Activated T-cell treated with anti-CD3 and anti-CD28 coated beads, Interleukin-2, amount 50 U/mL, for 24 hours (primary cell): ENCODE results near the gene SIN3B.
A peak's percentile ranks its signal among the peaks of the same experiment; 100 is the strongest.

Experiments
- DNase-seq: peaks from one replicate; pipeline ENCODE4 v3.0.0-alpha.2; 2020
- H3K27ac Mint-ChIP-seq: 2 replicates; pipeline ENCODE4 v1.8.0; 2020; ENCODE audit warnings: mild to moderate bottlenecking, mixed read lengths
- H3K27me3 Mint-ChIP-seq: 2 replicates; pipeline ENCODE4 v1.8.0; 2020; ENCODE audit warnings: mixed read lengths
- H3K36me3 Mint-ChIP-seq: 2 replicates; pipeline ENCODE4 v1.8.0; 2020; ENCODE audit warnings: low read depth, mixed read lengths
- H3K4me1 Mint-ChIP-seq: 2 replicates; pipeline ENCODE4 v1.8.0; 2020; ENCODE audit warnings: low read depth, mixed read lengths
- H3K4me3 Mint-ChIP-seq: 2 replicates; pipeline ENCODE4 v1.8.0; 2020; ENCODE audit warnings: mild to moderate bottlenecking, moderate library complexity, mixed read lengths
- H3K9me3 Mint-ChIP-seq: 2 replicates; pipeline ENCODE4 v1.8.0; 2020; ENCODE audit warnings: mixed read lengths

The SIN3B gene

GRCh38 chr19:16895467-16896145 is 66.4 kb downstream of the SIN3B start:
- no peak overlapping the region for H3K27ac Mint-ChIP-seq
- peak overlapping the region; percentile 6 for H3K4me3 Mint-ChIP-seq
- no peak for DNase-seq

DNA sequence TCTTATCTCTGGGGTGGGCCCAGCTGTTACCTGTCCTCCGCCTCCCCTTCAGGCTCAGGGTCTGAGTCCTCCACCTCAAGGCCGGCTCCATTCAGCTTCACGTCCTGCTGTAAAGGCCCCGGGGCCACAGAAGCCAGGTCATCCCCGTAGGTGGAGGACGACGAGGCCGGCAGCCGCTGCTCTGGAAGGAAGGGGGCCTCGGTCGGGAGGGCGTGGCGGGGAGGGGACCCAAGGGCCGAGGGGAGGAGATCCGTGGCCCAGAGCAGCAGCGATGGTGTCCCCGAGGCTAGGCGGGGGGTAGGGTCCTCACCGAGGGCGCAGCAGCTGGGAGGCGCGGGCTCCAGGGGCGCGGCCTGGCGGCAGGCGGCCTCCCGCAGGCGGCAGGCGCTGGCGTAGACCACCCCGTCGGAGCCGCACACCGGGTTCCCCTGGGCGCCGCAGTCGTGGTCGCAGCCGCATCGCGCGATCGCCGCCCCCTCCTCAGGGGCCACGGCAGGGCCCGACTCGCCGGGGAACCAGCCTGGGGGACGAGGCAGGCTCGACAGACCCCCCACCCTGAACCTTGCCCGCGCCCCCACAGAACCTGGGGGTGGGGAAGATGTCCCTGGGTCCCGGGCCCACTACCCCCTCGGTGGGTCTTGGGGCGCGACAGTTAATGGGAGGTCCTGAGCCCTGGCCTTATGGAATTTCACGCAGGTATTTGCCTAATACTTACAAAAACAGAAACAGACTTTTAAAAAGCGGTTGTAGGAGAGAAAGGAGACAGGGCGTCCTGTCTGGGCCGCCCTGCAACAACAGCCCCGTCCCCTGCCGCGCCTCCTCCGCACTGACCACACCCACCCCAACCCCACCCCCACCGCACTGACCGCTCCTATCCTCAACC is 67.2 kb downstream of the SIN3B start:
- Mint-ChIP-seq H3K4me3 (peak overlapping the region; percentile 25), H3K27ac (peak overlapping the region; percentile 47), H3K27me3 (peaks cover 50% of the 10 kb centered on the region), H3K4me1 (peaks cover 18% of the 10 kb centered on the region), H3K9me3 (no peaks in the 10 kb centered on the region), H3K36me3 (no peaks in the 10 kb centered on the region)
- DNase-seq: no peak

More at GRCh38 chr19:16895467-16896145, 66.4 kb downstream of the SIN3B start:
- Mint-ChIP-seq H3K27me3 (peaks cover 51% of the 10 kb centered on the region), H3K9me3 (no peaks in the 10 kb centered on the region), H3K4me1 (peaks cover 18% of the 10 kb centered on the region), H3K36me3 (no peaks in the 10 kb centered on the region)

DNA sequence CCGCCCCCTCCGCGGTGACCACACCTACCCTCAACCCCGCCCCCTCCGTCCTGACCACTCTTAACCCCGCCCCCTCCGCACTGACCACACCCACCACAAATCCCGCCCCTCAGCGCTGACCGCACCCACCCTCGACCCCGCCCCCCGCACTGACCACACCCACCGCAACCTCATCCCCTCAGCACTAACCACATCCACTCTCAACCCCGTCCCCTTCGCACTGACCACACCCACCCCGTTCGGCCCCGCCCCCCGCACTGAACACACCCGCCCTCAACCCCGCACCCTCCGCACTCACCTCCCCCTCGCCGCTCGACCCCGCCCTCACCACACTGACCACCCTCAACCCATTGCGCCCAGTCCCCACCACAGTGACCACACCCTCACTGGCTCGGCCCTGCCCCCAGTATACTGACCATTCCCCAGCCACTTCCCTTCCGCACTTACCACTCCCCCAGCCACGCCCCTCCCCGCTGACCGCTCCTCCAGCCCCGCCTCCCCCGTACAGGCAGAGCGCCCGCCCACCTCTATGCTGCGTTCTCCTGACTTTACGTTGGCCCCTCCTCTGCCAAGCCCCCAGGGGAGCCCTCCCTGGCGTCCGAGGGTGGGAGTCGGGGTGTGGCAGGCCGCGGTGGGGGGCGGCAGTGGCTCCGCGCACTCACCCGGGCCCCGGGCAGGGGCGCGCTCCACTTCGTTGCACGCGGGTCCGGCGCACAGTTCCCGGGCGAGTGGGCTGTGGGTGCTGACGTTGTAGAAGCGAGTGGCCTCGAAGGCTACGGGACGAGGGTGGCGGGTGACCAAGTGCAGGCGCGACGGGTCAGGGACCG is 68.0 kb downstream of the SIN3B start:
- Mint-ChIP-seq H3K9me3 (no peaks in the 10 kb centered on the region), H3K36me3 (no peaks in the 10 kb centered on the region), H3K27ac (no peak overlapping the region), H3K4me3 (peak overlapping the region; percentile 43), H3K4me1 (peaks cover 18% of the 10 kb centered on the region), H3K27me3 (peaks cover 48% of the 10 kb centered on the region)
- peak; percentile 73 for DNase-seq

DNA sequence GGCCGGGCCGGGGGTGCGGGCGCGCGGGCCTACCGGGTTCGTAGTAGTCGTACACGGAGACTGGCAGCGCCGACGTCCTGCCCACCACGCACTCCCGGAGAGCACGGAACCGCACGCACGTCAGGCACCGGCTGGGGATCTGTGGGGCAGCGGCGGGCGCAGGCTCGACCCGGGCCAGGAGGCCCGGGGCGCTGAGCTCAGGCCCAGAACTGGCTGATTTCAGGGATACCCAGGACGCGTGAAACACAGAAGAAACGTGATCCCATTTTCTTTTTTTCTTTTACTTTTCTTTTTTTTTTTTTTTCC is 68.6 kb downstream of the SIN3B start:
- Mint-ChIP-seq H3K27ac (no peak overlapping the region), H3K27me3 (peaks cover 42% of the 10 kb centered on the region), H3K36me3 (no peaks in the 10 kb centered on the region)

GRCh38 chr19:16898361-16899015 is 69.3 kb downstream of the SIN3B start:
- H3K9me3 Mint-ChIP-seq: no peaks in the 10 kb centered on the region
- H3K27me3 Mint-ChIP-seq: peaks cover 37% of the 10 kb centered on the region
- H3K36me3 Mint-ChIP-seq: no peaks in the 10 kb centered on the region
- peaks cover 17% of the 10 kb centered on the region for H3K4me1 Mint-ChIP-seq
- no peak for DNase-seq
- H3K4me3 Mint-ChIP-seq: peak overlapping the region; percentile 42
- peak overlapping the region; percentile 29 for H3K27ac Mint-ChIP-seq

More for the DNA sequence above, 68.6 kb downstream of the SIN3B start:
- peak overlapping the region; percentile 42 for H3K4me3 Mint-ChIP-seq
- DNase-seq: no peak
- H3K9me3 Mint-ChIP-seq: no peaks in the 10 kb centered on the region
- peaks cover 18% of the 10 kb centered on the region for H3K4me1 Mint-ChIP-seq

DNA sequence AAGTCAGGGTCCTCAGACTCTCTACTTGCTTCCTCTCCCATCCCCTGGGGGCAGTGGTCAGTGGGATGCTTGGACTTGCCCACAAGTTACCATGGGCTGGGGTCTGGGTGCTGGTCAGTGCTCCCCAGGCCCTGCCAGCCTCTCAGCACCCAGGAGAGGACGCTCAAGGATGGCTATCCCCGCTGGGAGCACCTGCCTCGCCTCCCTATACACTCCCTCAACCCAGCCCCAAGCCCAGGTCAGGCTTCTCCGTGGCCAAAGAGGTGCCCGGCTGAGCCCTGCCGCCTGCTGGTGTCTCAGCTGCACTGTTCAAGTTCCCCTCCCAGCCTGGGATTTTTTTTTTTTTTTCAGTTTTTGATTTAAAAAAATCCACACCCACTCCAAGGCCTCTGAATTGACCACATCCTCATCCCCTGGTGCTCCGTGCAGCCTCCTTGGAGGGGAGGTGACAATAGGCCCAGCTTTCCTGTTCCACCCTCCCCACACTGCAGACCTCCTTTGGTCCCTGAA is 70.4 kb downstream of the SIN3B start:
- no peak overlapping the region for H3K4me3 Mint-ChIP-seq
- no peaks in the 10 kb centered on the region for H3K36me3 Mint-ChIP-seq
- no peaks in the 10 kb centered on the region for H3K9me3 Mint-ChIP-seq
- no peak for DNase-seq
- no peak overlapping the region for H3K27ac Mint-ChIP-seq
- peaks cover 26% of the 10 kb centered on the region for H3K27me3 Mint-ChIP-seq
- H3K4me1 Mint-ChIP-seq: peaks cover 13% of the 10 kb centered on the region

DNA sequence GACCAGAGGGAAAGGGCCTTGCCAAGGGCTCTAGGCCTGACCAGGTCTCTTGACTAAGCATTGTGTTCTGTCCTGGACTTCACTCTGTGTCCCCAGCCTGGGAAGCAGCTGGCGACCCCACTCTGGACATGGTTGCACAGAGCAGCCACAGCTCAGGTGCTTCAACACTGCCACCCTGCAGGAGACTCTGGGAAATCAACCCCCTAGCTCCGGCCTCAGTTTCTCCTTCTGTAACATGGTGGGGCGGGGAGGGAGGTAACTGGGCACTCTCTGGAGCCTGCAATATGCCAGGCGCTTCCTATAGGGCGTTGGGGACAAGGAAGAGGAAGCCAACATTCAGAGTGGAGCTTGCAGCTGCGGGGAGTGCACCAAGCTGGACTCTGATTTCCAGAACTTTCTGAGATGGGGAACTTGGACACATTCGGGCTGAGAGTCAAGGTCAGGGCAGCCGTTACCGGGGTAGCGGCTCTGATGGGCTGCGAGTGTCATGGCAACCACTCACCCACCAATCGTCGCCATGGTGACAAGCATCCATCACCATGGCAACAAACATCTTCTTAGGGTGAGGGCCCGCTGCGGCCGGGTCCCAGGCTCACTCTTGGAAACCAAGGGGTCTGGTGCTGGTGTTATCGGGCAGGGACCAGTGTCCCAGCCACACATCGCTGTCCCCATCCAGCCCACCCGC is 72.4 kb downstream of the SIN3B start:
- H3K36me3 Mint-ChIP-seq: no peaks in the 10 kb centered on the region
- H3K9me3 Mint-ChIP-seq: no peaks in the 10 kb centered on the region
- peaks cover 11% of the 10 kb centered on the region for H3K4me1 Mint-ChIP-seq
- DNase-seq: no peak
- no peak overlapping the region for H3K4me3 Mint-ChIP-seq
- H3K27ac Mint-ChIP-seq: no peak overlapping the region
- H3K27me3 Mint-ChIP-seq: peaks cover 10% of the 10 kb centered on the region

- Mint-ChIP-seq H3K4me3 (no peak overlapping the region), H3K36me3 (no peaks in the 10 kb centered on the region), H3K27me3 (peaks cover 10% of the 10 kb centered on the region), H3K4me1 (peaks cover 11% of the 10 kb centered on the region), H3K27ac (no peak overlapping the region), H3K9me3 (no peaks in the 10 kb centered on the region)
- DNase-seq: no peak
These were observed 73.3 kb downstream of the SIN3B start for GRCh38 chr19:16902545-16902944.

DNA sequence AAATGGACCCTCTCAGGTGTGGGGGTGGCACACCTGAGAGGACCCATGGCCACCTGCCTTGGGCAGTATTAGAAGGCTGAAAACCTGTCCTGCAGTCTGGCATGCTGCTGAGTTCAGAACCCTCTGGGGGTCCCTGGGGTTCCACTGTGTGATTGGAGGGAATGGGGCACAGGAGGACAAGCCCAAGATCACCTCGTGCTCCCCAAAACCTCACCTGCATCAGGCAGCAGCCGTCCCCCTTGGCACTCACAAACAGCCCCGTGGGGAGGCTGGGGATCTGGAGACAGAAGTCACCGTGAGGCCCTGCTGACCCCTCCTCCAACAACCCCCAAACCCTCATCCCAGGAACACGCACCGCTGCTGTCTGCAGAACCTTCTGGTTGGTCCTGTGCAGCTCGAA is 74.1 kb downstream of the SIN3B start:
- H3K27ac Mint-ChIP-seq: no peak overlapping the region
- no peaks in the 10 kb centered on the region for H3K9me3 Mint-ChIP-seq
- no peaks in the 10 kb centered on the region for H3K36me3 Mint-ChIP-seq
- H3K4me1 Mint-ChIP-seq: peaks cover 9% of the 10 kb centered on the region
- no peak overlapping the region for H3K4me3 Mint-ChIP-seq
- peaks cover 6% of the 10 kb centered on the region for H3K27me3 Mint-ChIP-seq
- DNase-seq: no peak

DNA sequence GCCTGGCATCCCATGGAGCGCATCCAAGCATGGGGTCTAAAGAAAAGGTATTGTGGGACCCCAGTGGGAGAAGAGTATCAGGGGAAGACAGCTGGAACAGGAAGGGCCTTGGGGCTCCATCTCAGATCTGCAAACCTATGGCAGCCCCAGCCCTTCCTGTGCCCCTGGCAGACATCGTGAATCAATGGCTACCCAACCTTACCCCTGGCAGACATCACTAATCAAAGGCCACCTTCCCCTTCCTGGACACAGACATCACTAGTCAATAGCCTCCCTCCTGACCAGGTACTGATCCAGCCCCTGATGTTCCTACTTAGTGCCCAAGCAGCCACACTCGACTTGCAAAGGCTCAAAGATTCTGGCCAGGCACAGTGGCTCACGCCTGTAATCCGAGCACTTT is 75.4 kb downstream of the SIN3B start:
- H3K27ac Mint-ChIP-seq: no peak overlapping the region
- H3K36me3 Mint-ChIP-seq: no peaks in the 10 kb centered on the region
- H3K4me3 Mint-ChIP-seq: no peak overlapping the region
- no peaks in the 10 kb centered on the region for H3K9me3 Mint-ChIP-seq
- H3K27me3 Mint-ChIP-seq: no peaks in the 10 kb centered on the region
- H3K4me1 Mint-ChIP-seq: peaks cover 2% of the 10 kb centered on the region
- no peak for DNase-seq

- Mint-ChIP-seq H3K27me3 (no peaks in the 10 kb centered on the region), H3K9me3 (peaks cover 18% of the 10 kb centered on the region), H3K27ac (no peak overlapping the region), H3K4me3 (no peak overlapping the region), H3K36me3 (peaks cover 4% of the 10 kb centered on the region), H3K4me1 (no peaks in the 10 kb centered on the region)
- DNase-seq: no peak
These were observed 79.6 kb downstream of the SIN3B start for GRCh38 chr19:16908759-16909158.

GRCh38 chr19:16911046-16911445 is 81.8 kb downstream of the SIN3B start:
- Mint-ChIP-seq H3K27me3 (no peaks in the 10 kb centered on the region), H3K4me3 (no peak overlapping the region), H3K4me1 (no peaks in the 10 kb centered on the region), H3K27ac (no peak overlapping the region), H3K9me3 (peaks cover 20% of the 10 kb centered on the region), H3K36me3 (peaks cover 4% of the 10 kb centered on the region)
- DNase-seq: no peak

DNA sequence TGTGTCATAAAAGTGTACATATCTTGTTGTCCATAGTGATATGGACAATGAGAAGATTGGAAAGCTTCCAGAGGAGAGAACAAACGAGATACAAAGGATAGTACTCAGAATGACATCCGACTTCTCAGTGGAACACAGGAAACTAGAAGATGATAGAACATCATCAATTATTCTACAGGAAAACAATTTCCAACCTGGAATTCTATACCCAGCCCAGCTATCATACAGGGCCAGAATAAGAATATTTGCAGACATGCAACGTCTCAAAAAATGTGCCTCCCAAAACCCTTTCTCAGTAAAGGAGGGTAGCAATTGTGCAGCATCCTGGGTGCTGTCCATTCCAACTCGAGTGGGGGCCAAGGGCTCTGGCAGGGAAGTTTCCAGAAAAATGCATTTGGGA is 83.6 kb downstream of the SIN3B start:
- Mint-ChIP-seq H3K27ac (no peak overlapping the region), H3K36me3 (peaks cover 4% of the 10 kb centered on the region), H3K4me3 (no peak overlapping the region), H3K9me3 (peaks cover 20% of the 10 kb centered on the region), H3K4me1 (no peaks in the 10 kb centered on the region), H3K27me3 (peaks cover 9% of the 10 kb centered on the region)
- no peak for DNase-seq
